ENCODE results near the gene KRTAP4-5. TPM values are rescaled to one million over a fixed set of nuclear protein-coding genes. Genes with fewer than 3 reads are reported as not detected.
A peak's percentile ranks its signal among the peaks of the same experiment; 100 is the strongest.
"Not testable (repeated sequence)": the region's sequence is repeated elsewhere in the genome, so short reads cannot be mapped to it uniquely, and the experiment has no call there.

Gene KRTAP4-5
- total and polyA plus RNA-seq, 2 of the 13 experiments (the other 11 are each of a cell fraction or from before 2014, with no cell fraction given), result not detected

DNA sequence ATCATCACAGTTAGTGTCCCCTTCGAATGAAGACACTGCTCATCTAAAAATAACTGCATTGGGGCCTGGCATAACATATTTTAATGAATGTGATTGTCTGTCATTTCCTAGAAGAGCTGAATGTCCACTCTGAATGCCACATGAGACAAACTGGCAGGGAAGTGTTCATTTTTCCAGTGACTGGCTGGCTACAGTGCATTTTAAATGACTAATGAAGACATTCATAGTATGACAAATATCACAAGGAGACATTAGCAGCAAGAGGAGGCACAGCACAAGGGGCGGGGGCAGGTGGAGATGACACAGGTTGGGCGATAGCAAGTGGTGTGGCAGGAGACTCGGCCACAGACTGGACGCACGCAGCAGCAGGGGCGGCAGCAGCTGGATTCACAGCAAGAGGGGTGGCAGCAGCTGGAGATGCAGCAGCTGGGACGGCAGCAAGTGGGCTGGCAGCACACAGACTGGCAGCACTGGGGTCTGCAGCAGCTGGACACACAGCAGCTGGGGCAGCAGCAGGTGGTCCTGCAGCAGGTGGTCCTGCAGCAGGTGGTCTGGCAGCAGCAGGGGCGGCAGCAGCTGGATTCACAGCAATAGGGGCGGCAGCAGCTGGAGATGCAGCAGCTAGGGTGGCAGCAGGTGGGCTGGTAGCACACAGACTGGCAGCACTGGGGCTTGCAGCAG lies 514 bp downstream of the KRTAP4-5 start:
- 33% methylated on average over 8 of the region's 10 CpGs for WGBS (ENCODE audit: low lambda C conversion rate)
- intact Hi-C loops (cut with micrococcal nuclease; ENCODE audit: unreplicated experiment); ATAC-seq: not testable (repeated sequence)

GRCh38 chr17:41147531-41148204 lies 2.0 kb downstream of the KRTAP4-5 start:
- TF ChIP-seq ZNF260 (CRISPR knock-in tag; IDR thresholded peaks at IDR 0.05; ENCODE audit: borderline replicate concordance, low read depth) (no peak), HNRNPK (IDR thresholded peaks at IDR 0.05; ENCODE audit: low read depth, low read length, poor library complexity, severe bottlenecking) (peak; percentile 85)
- no peaks in the 10 kb centered on the region for H3K27me3 ChIP-seq (ENCODE audit: control insufficient read depth in 1 of 2, insufficient read depth in 2 of 2, low read length in 2 of 2)
- no peaks in the 10 kb centered on the region for H3K79me2 ChIP-seq (ENCODE audit: insufficient read depth, low read length)
- in situ Hi-C loops (cut with HindIII; ENCODE audit: extremely low pct_ligation_motif_present, low pct_unique_long_range_greater_than_20kb), result no loop called here
- POLR2A ChIA-PET, result no interaction called here
- H4K20me1 ChIP-seq (ENCODE audit: insufficient read depth, low read length), result no peaks in the 10 kb centered on the region
- H2AFZ ChIP-seq (ENCODE audit: low read length), result no peak overlapping the region
- DNase-seq (ENCODE audit: low spot score), result no peak
- no peak for ATAC-seq
- 51% methylated on average over 2 of the region's 2 CpGs for WGBS (ENCODE audit: low lambda C conversion rate)
- no peak overlapping the region for H3K4me2 ChIP-seq (ENCODE audit: low read depth, low read length)
- no peak for FAIRE-seq
- H3K4me3 ChIP-seq (replicated peaks in 1 of 3; ENCODE audit: insufficient read depth in 1 of 3, low read depth in 2 of 3, low read length in 3 of 3), result no peak overlapping the region
- CTCF ChIA-PET (ENCODE audit: low intra/inter-chr PET ratio, low total read pairs), result no interaction called here
- no TSS peak for BruUV-seq (replicated peaks)
- intact Hi-C loops (cut with micrococcal nuclease; ENCODE audit: unreplicated experiment), result no loop called here
- H3K4me1 ChIP-seq (ENCODE audit: insufficient read depth, low read length), result no peaks in the 10 kb centered on the region
- H3K36me3 ChIP-seq (replicated peaks in 1 of 2; ENCODE audit: control insufficient read depth in 1 of 2, insufficient read depth in 2 of 2, low read length in 2 of 2), result no peaks in the 10 kb centered on the region
- H3K27ac ChIP-seq (ENCODE audit: extremely low read length, insufficient read depth, low read length), result no peak overlapping the region
- H3K9ac ChIP-seq (ENCODE audit: insufficient read depth, low read depth, low read length), result no peak overlapping the region
- peaks cover 17% of the 10 kb centered on the region for H3K9me3 ChIP-seq (ENCODE audit: low read length)

More for the DNA sequence above, 514 bp downstream of the KRTAP4-5 start:
- H3K4me1 ChIP-seq (ENCODE audit: insufficient read depth, low read length); CTCF ChIA-PET (ENCODE audit: low intra/inter-chr PET ratio, low total read pairs); H3K4me3 ChIP-seq (replicated peaks in 1 of 3; ENCODE audit: insufficient read depth in 1 of 3, low read depth in 2 of 3, low read length in 3 of 3); FAIRE-seq; H4K20me1 ChIP-seq (ENCODE audit: insufficient read depth, low read length); H3K4me2 ChIP-seq (ENCODE audit: low read depth, low read length); POLR2A ChIA-PET; H3K27ac ChIP-seq (ENCODE audit: extremely low read length, insufficient read depth, low read length); H3K9ac ChIP-seq (ENCODE audit: insufficient read depth, low read depth, low read length); H3K36me3 ChIP-seq (replicated peaks in 1 of 2; ENCODE audit: control insufficient read depth in 1 of 2, insufficient read depth in 2 of 2, low read length in 2 of 2); H2AFZ ChIP-seq (ENCODE audit: low read length); H3K79me2 ChIP-seq (ENCODE audit: insufficient read depth, low read length); DNase-seq (ENCODE audit: low spot score); H3K9me3 ChIP-seq (ENCODE audit: low read length); in situ Hi-C loops (cut with HindIII; ENCODE audit: extremely low pct_ligation_motif_present, low pct_unique_long_range_greater_than_20kb); BruUV-seq (replicated peaks); H3K27me3 ChIP-seq (ENCODE audit: control insufficient read depth in 1 of 2, insufficient read depth in 2 of 2, low read length in 2 of 2): not testable (repeated sequence)

All from HepG2 (cell line).